Measurements from ENCODE around the gene HMGB1.

Gene HMGB1

GRCh38 chr13:30481241-30481760, 15.6 kb upstream of the HMGB1 start:
- no peak for TF ChIP-seq CTCF (IDR thresholded peaks at IDR 0.05)
- DNase-seq (ENCODE audit: low spot score), result no peak
- no peak overlapping the region for H3K4me3 ChIP-seq
- H3K27ac ChIP-seq, result no peak overlapping the region

- Histone ChIP-seq H3K27ac (no peak overlapping the region), H3K4me3 (no peak overlapping the region)
- TF ChIP-seq CTCF (IDR thresholded peaks at IDR 0.05), result no peak
- no peak for DNase-seq (ENCODE audit: low spot score)
Observed at GRCh38 chr13:30480292-30480950, 14.7 kb upstream of the HMGB1 start.

GRCh38 chr13:30479883-30480219, 14.1 kb upstream of the HMGB1 start:
- no peak for TF ChIP-seq CTCF (IDR thresholded peaks at IDR 0.05)
- Histone ChIP-seq H3K27ac (no peak overlapping the region), H3K4me3 (no peak overlapping the region)
- DNase-seq (ENCODE audit: low spot score), result no peak

- no peak for DNase-seq (ENCODE audit: low spot score)
- Histone ChIP-seq H3K4me3 (no peak overlapping the region), H3K27ac (no peak overlapping the region)
- TF ChIP-seq CTCF (IDR thresholded peaks at IDR 0.05), result no peak
Observed at GRCh38 chr13:30479154-30479882, 13.6 kb upstream of the HMGB1 start.

GRCh38 chr13:30477346-30478195, 11.8 kb upstream of the HMGB1 start:
- TF ChIP-seq CTCF (IDR thresholded peaks at IDR 0.05), result no peak
- no peak overlapping the region for H3K4me3 ChIP-seq
- no peak for DNase-seq (ENCODE audit: low spot score)
- H3K27ac ChIP-seq, result no peak overlapping the region

GRCh38 chr13:30473675-30474074, 7.9 kb upstream of the HMGB1 start:
- DNase-seq (ENCODE audit: low spot score), result no peak
- no peak overlapping the region for H3K27ac ChIP-seq
- H3K4me3 ChIP-seq, result no peak overlapping the region
- no peak for TF ChIP-seq CTCF (IDR thresholded peaks at IDR 0.05)
